Left ventricle myocardium superior (tissue), 1 donor: ENCODE results near the gene LRRTM4. TPM values are rescaled to one million over a fixed set of nuclear protein-coding genes. Genes with fewer than 3 reads are reported as not detected.

Source experiments
- ATAC-seq: fragments of 200-7000 bp; cut with Tn5 transposase; one replicate; pipeline ENCODE4 v1.9.1; 2020; ENCODE audit warnings: mild to moderate bottlenecking, moderate library complexity
- DNase-seq: peaks from one replicate; pipeline ENCODE4 v3.0.0-alpha.2; 2020
- intact Hi-C: fragments of 100-400 bp; cut with micrococcal nuclease; formaldehyde crosslinking; loops from one replicate; pipeline ENCODE4 v1.11.0; 2022
- total RNA-seq: library from RNA; stranded (reverse); fragmentation: NEBNext Ultra II Directional; extraction: Animal tissue kit (Norgen Biotek cat#: 25700); gene quantifications from one replicate; pipeline ENCODE4 v1.2.1, GENCODE V29; 2021
- donor health status: DM: no; HTN: yes; CAD: no; lungs with severe emphysema.

Gene LRRTM4
- total RNA-seq, 1 donor from 2014 or later, result 0.69 TPM

DNA sequence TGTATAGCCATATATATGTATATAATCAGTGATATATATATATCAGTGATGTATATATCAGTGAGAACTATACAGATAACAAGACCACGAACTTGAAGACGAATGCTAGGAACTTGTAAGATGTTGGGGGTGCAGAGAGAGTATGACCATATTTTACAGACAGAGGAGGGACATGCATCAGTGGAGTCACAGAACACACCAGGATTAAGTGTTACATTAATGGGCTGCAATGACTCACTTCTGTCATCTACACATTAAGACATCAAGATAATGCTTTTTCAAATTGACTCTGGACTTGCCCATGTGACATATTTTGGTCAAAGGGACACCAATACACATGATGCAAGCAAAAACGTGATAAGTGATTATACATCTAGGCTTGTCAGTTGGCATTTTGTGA lies 501.0 kb downstream of the LRRTM4 start:
- ATAC-seq (no peak), DNase-seq (no peak)
- intact Hi-C loops, result no loop called here

DNA sequence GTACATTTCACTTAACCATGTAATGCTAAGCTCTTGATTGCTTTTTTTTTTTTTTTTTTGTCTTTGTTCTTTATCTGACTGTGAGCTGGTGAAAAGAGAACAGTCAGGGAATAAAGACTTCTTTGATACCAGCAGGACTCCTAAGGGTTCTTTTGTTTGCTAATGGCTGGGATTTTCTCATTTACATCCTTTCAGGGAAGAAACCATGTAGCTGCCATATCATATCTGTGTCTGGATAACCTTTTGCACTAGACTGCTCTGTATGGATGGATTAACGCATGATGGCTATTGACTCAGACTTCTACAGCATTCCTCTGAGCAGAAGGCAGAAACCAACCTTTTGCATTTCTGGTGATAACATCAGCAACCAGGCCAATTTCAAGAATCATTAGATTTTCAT lies 504.0 kb downstream of the LRRTM4 start:
- no peak for DNase-seq
- intact Hi-C loops, result no loop called here

GRCh38 chr2:77017355-77017745 lies 504.8 kb downstream of the LRRTM4 start:
- no peak for ATAC-seq
- DNase-seq, result no peak
- intact Hi-C loops, result no loop called here

More for the DNA sequence above, 504.0 kb downstream of the LRRTM4 start:
- no peak for ATAC-seq

GRCh38 chr2:77016443-77017354 lies 505.5 kb downstream of the LRRTM4 start:
- DNase-seq, result no peak
- ATAC-seq, result no peak
- intact Hi-C loops, result no loop called here

DNA sequence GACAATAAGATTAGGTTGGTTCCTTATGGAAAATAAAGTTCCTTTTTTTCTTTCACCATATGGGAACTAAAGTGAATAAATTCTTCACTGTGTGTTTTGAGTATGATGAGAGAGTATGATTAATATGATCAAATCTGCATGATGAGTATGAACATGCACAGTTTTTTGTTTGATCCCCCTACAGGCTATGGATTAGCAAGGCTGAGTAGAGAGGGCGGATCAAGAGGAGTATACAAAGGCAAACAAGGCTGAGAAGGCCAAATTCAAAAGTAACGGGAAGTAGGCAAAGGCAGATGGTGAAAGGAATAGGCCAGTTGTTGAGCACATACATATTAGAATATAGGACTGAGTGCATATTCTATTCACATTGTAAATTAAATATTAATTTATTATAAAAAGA lies 508.2 kb downstream of the LRRTM4 start:
- intact Hi-C loops, result no loop called here
- DNase-seq (no peak), ATAC-seq (no peak)

- no peak for DNase-seq
- intact Hi-C loops, result no loop called here
- no peak for ATAC-seq
Measured at GRCh38 chr2:77013457-77013856, 508.7 kb downstream of the LRRTM4 start.

- intact Hi-C loops, result no loop called here
- ATAC-seq (no peak), DNase-seq (no peak)
Measured at GRCh38 chr2:77009307-77009706, 512.9 kb downstream of the LRRTM4 start.

DNA sequence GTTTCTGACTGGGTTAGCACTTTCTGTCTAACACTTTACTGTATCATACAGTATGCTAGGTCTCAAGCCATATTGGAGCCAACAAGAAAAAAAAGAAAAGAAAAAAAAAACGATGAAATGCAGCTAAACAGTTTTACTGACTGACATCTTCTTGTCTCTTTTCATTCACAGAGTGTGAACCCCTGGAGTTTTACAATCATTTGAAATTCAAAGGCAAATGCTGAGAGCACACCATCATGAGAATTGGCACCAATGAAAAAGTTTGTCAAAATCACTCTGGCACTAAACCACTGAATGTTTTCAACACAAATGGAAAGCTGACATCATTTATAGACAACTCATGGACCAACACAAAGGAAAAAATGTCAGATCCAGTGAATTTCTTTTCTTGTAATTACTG lies 513.3 kb downstream of the LRRTM4 start:
- intact Hi-C loops, result no loop called here
- DNase-seq (no peak), ATAC-seq (no peak)

- ATAC-seq, result no peak
- no peak for DNase-seq
- intact Hi-C loops, result no loop called here
Measured at GRCh38 chr2:77007686-77008085, 514.5 kb downstream of the LRRTM4 start.

DNA sequence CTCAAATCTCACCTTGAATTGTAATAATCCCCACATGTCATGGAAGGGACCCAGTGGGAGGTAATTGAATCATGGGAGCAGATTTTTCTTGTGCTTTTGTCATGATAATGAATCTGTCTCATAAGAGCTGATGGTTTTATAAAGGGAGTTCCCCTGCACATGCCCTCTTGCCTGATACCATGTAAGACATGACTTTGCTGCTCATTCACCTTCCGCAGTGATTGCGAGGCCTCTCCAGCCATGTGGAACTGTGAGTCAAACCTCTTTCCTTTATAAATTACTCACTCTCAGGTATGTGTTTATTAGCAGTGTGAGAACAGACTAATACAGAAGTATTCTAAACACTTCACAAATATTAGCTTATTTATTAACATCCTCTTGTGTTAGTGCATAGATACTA lies 516.7 kb downstream of the LRRTM4 start:
- no peak for DNase-seq
- intact Hi-C loops, result no loop called here
- no peak for ATAC-seq

- DNase-seq (no peak), ATAC-seq (no peak)
- intact Hi-C loops, result no loop called here
Measured at GRCh38 chr2:77001895-77002294, 520.3 kb downstream of the LRRTM4 start.

GRCh38 chr2:76998704-76999103 lies 523.5 kb downstream of the LRRTM4 start:
- intact Hi-C loops, result no loop called here
- DNase-seq (no peak), ATAC-seq (no peak)

- intact Hi-C loops, result no loop called here
- ATAC-seq, result no peak
- no peak for DNase-seq
Measured at GRCh38 chr2:76998152-76998551, 524.0 kb downstream of the LRRTM4 start.

DNA sequence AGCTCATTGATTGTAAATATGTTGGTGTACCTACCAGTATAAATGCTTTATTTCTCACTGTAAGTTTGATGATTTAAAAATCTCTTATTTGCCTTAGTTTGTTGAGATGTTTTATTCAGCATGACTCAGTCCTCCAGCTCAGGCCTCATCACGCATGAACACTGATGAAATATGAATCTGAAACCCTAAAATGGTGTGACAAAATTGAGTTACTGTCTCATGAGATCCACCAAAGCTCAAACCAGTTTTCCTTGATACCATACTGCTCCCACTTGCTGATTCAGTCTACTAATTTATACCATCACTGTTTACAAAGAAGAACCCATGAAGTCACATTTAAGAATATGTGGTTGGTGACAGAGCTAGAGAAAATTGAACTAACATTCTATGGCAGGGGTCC lies 524.9 kb downstream of the LRRTM4 start:
- ATAC-seq, result no peak
- intact Hi-C loops, result no loop called here

GRCh38 chr2:76985387-76986136 lies 536.6 kb downstream of the LRRTM4 start:
- DNase-seq (no peak), ATAC-seq (no peak)
- intact Hi-C loops, result no loop called here

More for the DNA sequence above, 524.9 kb downstream of the LRRTM4 start:
- no peak for DNase-seq

GRCh38 chr2:76984359-76984758 lies 537.8 kb downstream of the LRRTM4 start:
- intact Hi-C loops, result no loop called here
- ATAC-seq, result no peak
- DNase-seq, result no peak

GRCh38 chr2:76980067-76980787 lies 541.9 kb downstream of the LRRTM4 start:
- intact Hi-C loops, result no loop called here
- DNase-seq (no peak), ATAC-seq (no peak)

GRCh38 chr2:76977846-76978727 lies 544.1 kb downstream of the LRRTM4 start:
- no peak for DNase-seq
- no peak for ATAC-seq
- intact Hi-C loops, result no loop called here

DNA sequence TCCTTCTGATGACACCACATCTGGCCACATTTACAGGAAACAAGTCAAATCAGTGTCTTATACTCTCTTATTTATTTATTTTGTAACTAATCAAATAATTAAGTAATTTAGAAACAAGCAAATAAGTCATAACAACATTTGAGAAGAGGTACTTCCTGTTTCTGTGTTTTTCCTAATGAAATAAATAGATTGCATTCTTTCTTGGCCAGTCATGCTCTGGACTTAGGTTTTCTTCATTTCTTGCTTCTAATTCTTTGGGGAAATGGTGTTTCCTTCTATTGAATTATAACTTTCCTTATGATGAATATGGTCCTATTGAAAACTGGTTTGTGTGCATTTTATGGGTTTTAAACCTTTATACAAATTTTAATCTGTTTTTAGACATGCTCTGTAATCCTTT lies 546.4 kb downstream of the LRRTM4 start:
- ATAC-seq, result no peak

More for the DNA sequence above, 546.4 kb downstream of the LRRTM4 start:
- intact Hi-C loops, result no loop called here
- DNase-seq, result no peak
